HG03064 (cell line): ENCODE measurements around the gene TCF15.
"Not testable (repeated sequence)": the region's sequence is repeated elsewhere in the genome, so short reads cannot be mapped to it uniquely, and the experiment has no call there.

Experiments used
- ATAC-seq: cut with Tn5 transposase; IDR thresholded peaks from one replicate; pipeline ENCODE4 v1.9.1; 2021; ENCODE audit warnings: low read depth; ENCODE audit not compliant: unreplicated experiment

Gene TCF15

DNA sequence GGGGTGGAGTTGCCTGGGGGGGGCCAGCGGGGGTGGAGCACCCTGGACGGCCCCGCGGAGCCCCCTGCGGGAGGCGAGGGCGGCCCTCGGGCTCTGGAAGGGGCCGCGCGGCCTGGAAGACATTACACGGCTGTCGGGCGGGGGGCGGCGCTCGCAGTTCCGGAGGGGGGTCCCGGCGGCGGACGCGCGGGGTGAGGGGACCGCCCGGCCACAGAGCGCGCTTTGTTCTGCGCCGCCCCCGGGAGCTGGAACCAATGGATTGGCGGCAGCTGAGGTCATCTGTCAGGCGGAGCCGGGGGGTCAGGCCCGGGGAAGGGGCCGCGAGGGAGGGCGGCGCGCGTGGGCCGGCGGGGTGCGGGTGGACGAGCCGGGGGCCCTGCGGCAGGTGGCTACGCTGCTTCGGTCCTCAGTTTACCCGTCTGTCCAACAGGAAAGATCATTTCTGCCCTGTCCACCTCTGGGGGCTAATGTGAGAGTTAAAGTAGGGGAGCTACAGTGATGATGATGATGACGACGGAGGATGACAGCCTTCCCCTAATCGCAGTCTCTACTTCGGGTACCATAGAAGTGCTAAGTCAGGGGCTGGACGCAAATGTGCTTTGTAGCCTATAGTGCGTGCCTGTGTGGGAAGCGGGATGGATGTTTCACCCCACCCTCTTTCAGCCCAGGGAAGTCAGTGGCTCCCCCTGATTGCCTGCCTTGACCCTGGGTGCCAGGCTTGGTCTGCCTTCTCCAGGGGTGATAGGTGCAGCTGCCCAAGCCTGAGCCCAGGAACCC is 32.5 kb upstream of the TCF15 start:
- no peak for ATAC-seq

DNA sequence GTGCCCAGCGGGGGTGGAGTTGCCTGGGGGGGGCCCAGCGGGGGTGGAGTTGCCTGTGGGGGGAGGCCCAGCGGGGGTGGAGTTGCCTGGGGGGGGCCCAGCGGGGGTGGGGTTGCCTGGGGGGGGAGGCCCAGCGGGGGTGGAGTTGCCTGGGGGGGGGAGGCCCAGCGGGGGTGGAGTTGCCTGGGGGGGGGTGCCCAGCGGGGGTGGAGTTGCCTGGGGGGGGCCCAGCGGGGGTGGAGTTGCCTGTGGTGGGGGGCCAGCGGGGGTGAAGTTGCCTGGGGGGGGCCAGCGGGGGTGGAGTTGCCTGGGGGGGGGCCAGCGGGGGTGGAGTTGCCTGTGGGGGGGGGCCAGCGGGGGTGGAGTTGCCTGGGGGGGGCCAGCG is 31.9 kb upstream of the TCF15 start:
- not testable (repeated sequence) for ATAC-seq

DNA sequence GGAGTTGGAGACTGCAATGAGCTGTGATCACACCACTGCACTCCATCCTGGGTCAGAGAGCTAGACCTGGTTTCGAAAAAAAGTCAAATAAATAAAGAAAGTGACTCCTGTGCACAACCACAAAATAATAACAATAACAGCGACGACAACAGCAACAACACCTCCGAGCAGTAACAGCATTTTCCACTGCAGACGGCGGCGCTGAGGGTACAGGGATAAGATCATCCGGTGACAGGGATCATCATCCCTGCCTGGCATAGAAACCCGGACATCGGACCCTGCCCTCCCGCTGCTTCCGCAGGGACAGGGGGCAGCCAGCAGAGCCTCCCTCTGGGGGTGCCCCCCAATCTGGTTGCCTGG is 31.4 kb upstream of the TCF15 start:
- no peak for ATAC-seq

DNA sequence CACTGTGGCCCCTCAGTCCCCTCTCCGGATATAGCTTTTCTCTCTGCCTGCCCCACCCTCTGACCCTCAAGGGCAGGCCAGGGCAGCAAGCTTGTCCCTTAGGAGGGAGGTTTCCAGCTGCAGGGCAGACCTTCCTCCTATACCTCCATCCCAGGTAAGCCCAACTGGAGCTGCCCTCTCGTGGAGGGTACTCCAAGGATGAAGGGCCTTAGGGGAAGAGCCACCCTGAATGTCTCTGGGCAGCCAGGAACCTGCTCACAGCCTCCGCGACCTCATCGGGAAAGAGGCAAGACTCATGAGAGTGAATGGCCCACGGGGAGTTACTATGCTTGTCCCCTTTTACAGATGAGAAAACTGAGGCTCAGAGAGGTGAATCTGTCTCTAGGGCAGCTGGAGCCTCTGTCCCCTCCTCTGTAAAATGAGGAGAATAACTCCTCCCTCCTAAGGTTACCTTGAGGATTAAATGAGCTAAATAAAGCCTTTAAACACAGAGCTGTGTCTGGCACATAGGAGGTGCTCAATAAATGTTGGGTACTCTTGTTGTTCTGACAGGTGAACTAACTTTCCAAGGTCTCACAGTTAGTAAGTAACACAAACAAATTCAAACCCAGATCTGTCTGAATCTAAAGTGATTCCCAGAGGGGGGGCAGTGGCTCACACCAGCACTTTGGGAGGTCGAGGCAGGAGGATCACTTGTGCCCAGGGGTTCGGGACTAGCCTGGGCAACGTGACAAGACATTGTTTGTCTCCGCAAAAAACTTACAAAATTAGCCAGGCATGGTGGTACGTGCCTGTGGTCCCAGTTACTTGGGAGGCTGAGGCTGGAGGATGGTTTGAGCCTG is 30.8 kb upstream of the TCF15 start:
- ATAC-seq, result no peak

DNA sequence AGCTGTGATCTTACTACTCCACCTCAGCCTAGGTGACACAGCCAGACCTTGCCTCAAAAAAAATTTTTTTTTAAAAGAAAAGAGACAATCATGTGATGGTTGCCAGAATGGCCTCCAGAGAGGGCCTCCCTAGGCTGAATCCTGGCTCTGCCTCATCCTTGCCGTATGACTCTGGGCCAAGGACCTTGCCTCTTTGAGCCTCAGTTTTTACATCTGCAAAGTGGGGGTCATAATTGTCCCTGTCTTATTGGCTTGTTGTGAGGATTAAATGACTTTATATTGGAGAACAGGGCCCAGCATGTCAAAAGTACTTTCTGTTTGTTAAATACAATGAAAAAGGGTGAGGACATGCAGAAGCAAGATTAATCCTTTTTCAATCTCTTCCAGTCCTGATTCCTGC is 28.5 kb upstream of the TCF15 start:
- no peak for ATAC-seq

DNA sequence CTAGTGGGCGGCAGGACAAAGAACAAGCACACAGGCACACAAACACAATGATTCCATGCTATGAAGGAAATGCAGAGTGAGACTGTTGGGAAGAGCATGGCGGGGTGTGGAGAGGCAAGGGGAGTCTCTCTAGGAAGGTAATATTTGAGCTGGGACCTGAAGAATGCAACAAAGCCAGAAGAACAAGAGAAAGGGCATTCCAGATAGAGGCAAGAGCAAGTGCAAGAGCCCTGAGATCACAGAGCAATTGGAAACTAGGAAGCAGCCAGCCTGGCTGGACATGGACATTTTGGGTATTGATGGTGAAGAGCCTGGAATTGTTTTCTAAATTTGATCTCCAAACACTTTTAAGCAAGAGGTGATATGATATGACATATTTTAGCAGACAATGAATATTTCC is 27.4 kb upstream of the TCF15 start:
- ATAC-seq, result no peak

DNA sequence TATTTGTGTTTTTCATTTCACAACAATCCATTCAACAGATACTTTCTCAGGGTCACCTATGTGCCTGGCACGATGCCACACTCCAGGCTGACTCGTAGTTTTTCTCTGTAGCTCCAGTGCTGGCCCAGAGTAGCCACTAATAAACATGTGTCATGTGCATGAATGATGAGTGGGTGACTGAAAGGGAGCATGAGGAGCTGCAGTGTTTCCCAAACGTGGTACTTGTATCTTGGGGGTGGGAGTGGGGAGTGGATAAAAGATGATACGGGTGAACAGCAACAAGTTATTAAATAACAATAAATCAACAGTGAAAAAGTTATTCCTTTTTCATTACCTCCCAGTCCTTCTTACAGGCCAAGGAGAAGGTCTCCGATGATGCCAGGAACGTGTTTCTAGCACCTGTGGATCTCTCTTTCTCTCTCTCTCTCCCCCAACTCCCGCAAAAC is 25.8 kb upstream of the TCF15 start:
- no peak for ATAC-seq

DNA sequence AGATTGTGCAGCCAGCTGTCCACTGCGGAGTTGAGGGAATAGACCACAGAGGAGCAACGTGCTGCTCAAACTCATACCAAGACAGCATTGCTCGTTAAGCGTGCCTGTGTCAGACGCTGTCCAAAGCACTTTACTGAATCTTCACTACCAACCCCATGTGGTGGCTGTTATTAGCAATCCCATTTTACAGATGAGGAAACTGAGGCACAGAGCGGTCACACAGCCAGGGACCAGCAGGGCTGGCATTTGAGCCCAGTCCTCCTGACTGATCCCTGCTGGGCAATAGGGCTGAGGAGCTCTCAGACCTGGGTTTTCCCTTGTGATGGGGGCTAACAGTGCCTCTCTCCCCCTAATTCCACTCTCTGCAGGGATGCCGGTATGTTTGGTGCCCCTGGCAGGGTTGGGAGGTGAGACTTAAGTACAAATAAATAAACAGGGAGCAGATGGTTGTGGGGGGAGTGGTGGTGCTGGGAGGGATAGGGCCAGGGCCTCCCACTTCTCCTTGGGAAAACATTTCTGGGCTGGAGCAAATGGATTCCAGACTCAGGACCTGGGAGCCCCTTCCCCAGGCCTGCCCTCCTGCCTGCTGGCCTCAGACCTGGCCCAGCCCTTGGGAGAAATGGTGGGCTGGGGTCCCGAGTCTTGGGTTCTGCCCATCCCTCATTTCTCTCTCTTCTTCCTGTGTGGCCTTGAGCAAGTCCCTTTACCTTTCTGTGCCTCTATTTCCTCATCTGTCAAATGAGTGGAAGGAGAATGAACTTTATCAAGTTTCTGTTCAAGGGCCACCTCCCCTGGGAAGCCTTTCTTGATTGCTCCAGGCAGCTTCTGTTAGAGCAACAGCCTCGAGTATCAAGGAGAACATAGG is 25.2 kb upstream of the TCF15 start:
- no peak for ATAC-seq

DNA sequence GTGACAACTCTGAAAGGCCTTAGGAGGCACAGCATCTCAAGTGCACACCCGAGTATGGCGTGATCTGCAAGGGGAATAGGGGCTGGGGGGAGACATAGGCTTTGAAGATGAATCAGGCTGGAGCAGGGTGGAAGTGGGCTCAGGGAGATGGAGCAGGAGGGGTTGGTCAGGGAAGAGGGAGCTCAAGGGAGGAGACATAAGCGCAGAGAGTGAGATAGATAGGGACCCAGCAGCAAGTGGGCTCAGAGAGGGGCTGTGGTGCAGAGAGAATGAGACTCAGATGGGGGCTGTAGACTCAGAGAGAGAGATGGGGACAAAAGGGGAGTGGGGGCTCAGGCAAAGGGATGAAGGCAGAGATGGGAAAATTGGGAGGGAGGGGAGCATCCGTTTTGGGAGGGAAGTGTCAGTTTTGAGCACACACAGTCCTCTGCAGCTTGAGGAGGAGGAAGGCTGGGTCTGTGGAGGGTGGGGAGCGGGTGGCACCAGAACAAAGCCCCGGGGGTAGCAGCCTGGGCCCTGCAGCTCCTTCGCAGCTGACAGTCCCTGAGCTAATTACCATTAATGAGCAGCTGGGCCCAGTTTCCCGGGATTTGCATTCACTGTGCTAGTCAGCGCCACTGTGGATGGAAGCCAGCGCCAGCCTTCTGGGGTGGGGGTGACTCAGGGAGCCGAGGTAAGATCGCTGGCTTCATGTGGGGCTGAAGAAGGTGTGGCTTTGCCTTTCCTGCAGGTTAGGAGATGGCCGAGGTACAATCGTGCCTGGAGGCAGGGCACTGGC is 24.2 kb upstream of the TCF15 start:
- ATAC-seq, result no peak

DNA sequence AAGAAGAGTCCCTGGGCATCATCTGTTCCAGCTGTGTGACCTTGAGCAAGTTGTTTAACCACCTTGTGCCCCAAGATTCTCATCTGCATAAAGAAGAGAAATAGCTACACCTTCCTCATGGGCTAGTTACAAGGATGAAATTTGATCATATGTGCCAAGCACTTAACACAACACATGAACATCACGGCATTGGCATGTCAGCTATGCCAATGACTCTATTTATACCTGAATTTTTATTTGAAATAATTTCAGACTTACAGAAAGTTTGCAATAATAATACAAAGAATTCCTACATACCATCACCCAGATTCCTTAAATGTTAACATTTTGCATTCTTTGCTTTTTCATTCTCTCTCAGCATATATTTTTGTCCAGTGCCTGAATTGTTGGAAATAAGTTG is 21.0 kb upstream of the TCF15 start:
- ATAC-seq, result no peak

DNA sequence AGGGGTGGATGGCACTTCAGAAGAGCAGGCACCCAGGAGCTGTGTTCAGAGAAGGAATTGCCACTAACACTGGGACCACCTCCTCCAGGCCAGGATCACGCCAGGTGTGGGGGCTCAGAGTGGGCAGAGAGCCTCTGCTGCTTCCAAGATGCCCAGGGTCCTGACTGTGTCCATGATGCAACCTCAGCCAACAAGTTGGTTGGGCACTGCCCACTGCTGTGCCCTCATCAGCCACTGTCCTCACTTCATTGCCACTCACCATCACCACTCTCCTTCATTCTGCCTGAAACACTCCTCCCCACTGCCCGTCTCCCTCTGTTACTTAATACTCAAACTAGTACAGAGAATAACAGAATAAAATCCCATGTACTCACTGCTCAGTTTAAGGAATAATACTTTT is 16.5 kb upstream of the TCF15 start:
- ATAC-seq, result no peak

DNA sequence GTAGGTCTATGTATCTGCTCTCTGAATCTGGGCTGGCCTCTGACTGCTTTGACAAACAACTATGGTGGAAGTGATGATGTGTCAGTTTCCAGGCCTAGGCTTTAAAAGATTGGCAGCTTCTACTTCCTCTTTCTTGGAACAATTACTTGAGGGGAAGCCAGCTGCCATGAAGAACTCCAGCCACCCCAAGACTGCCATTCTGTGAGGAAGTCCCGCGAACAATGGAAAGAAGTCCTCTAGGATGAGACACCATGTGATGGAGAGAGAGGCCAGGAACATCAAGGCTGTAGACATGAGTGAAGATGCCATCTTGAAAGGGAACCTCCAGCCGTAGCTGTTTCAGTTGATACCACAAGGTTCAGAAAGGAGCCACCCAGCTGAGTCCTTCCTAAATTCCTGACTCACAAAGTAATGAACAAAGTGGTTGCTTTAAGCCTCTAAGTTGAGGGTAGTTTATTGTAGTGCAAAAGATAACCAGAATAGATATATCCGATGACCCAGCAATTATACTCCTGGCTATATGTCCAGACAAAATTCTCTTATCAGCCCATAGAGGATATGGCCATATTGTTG is 15.3 kb upstream of the TCF15 start:
- no peak for ATAC-seq

DNA sequence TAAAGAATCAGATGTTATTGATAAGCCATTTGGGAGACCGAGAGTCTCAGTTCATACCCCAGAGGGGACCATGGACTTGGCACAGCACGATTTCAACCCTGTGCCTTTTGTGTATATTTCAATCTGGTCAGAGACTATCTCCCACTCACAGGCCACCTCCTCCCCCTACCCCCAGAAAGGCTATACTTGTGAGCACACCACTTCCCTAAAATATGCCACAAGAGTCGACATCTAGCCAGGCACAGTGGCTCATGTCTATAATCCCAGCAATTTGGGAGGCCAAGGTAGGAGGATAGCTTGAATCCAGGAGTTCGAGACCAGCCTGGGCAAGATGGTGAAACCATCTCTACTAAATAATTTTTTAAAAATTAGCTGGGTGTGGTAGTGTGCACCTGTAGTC is 13.6 kb upstream of the TCF15 start:
- no peak for ATAC-seq

DNA sequence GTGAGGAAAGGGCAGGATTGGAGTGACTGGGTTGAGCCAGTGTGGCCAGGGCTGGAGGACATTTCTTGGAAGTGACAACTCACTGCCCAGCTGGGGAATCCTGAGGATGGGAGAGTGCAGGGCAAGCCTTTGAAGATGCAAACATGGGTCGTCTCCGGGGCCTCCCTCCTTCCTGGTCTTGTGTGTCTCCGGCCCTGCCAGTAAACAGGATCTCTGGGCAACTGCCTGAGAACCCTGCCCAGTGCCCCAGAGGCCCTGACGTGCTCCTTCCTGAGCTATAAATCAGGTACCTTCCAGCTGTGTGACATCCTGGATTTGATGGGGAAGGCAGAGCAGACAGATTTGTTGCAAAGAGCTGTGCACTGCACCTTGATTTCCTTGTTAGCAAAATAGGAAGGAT is 12.9 kb upstream of the TCF15 start:
- ATAC-seq, result no peak

DNA sequence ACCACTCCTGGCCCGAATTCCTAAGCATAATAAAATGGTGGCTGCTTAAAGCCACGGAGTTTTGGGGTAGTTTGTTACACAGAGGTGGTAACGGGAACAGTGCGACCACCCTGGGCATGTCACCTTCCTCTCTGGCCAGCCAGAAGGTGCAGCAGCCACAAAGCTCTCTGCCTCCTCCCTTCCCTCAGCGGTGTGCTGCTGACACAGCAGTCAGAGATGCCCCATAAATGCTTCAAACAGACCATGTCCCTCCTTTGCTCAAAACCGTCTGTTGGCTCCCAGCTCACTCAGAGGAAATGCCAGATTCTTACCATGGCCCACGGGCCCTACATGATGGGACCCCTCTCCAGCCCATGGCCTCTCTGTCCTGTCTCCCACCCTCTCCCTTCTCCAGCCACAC is 12.1 kb upstream of the TCF15 start:
- no peak for ATAC-seq

DNA sequence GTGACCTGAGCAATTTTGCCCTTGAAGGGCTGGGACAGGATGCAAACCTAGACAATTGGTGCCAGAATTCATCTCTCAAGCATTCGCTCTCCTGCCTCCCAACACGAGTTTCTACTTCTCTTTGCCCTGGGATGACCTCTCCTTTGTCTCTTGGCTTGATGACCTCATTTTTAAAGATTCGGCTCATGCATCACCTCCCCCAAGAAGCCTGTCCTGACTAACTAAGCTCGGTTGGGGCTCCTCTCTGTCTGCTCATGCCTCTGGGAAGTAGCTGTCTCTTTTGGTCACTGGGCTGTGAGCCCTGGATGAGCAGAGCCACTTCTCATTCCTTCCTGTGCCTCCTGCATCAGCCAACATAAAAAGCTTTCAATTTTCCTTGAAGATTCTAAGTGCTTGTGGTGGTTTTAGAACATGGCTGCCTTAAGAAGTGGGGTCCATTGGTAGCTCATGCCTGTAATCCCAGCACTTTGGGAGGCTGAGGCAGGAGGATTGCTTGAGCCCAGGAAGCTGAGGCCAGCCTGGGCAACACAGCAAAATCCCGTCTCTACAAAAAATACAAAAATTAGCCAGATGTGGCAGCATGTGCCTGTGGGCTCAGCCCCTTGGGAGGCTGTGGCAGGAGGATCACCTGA is 11.1 kb upstream of the TCF15 start:
- no peak for ATAC-seq

DNA sequence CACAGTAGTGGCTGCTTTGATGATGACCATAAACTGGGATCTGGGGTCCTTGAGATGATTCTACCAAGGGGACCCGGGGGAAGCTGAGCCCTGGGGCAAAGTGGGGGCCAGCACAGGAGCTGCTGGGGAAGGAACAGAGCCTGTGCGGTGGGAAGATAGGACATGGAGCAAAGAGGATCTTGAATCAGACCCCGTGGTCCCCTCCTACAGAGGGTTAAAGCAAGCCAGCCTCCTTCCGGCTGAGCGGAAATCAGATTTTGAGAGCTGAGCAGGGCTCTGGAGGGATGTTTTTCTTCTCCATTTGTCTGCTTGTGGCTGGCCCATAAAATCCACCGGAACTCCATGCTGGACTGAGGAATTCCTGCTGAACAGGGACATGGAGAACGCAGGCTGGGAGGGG is 10.1 kb upstream of the TCF15 start:
- ATAC-seq, result no peak

DNA sequence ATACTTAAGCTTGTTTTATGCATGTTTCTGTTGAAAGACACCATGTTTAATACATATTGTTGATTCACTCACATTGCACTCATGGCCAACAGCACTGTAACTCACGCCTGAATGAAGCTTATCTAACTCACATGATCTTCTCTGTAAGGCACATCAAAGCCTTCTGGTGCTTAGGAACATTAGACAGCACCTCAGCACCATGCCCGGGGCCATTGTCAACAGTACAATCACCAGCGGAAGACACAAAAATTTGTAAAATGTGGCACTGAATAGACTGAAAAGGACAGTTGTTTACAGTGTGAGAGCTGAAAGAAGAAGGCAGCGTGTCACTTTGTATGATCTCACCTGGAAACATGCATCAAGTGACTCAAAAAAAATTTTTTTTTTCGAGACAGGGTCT is 8.9 kb upstream of the TCF15 start:
- ATAC-seq, result no peak

DNA sequence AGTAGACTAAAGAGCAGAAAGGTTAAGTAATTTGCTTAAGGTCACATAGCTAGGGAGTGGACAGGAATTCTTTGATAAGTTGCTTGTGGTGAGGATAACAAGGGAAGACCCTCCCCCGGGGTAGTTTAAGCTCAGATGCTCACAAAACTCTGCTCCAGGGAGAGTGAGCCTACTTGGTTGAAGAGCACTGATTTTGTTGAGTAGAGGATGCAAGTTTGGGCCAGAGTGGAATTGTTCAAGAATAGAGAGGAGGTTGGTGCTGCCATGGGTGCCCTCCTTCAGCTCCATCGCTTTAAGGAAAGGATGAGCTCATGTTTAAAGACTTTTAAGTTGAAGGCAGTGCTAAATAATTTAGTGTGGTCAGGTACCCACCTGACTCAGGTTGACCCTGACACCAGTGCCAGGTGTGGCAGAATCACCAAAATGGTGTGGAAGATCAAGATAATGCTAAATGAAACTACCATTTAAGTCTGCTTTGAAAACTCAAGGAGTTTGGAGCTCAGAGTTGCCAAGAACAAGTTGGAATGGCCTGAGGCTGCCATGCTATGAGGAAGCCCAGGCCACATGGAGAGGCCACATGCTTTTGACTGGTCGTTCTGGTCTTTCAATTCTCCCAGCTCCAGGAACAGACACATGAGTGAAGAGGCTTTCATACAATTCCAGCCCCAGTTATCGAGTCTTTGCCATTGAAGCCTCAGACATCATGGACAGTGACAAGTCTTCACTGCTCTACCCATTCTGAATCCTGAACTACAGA is 8.0 kb upstream of the TCF15 start:
- no peak for ATAC-seq
